Stimulated activated CD8-positive, alpha-beta memory T cell treated with anti-CD3 and anti-CD28 coated beads, Interleukin-15, amount 100 ng/mL, for 4 hours (primary cell): Measurements from ENCODE around the gene TH.
A peak's percentile ranks its signal among the peaks of the same experiment; 100 is the strongest.
"Not testable (repeated sequence)": the region's sequence is repeated elsewhere in the genome, so short reads cannot be mapped to it uniquely, and the experiment has no call there.

Source experiments
- DNase-seq, 2 donors: peaks; one replicate each; pipeline ENCODE4 v3.0.0-alpha.2; 2020; ENCODE audit warnings: low read depth in 2 of 2

TH gene

DNA sequence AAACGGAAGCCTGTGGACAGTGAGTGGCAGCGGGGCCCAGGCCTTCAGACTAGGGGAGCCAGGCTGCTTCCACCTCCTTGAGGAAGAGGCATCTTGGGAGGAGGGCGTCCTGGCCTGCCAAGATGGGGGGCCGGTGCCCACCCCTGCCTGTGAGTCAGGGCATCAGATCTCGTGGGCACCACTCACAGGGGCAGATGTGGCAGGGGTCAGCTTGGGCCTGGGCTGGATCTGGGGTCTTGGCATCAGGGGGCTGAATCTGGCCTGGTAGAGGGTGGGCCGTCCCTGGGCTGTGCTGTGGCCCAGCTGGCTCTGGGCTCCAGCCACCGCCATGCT lies 24.1 kb upstream of the TH start:
- no peak for DNase-seq

DNA sequence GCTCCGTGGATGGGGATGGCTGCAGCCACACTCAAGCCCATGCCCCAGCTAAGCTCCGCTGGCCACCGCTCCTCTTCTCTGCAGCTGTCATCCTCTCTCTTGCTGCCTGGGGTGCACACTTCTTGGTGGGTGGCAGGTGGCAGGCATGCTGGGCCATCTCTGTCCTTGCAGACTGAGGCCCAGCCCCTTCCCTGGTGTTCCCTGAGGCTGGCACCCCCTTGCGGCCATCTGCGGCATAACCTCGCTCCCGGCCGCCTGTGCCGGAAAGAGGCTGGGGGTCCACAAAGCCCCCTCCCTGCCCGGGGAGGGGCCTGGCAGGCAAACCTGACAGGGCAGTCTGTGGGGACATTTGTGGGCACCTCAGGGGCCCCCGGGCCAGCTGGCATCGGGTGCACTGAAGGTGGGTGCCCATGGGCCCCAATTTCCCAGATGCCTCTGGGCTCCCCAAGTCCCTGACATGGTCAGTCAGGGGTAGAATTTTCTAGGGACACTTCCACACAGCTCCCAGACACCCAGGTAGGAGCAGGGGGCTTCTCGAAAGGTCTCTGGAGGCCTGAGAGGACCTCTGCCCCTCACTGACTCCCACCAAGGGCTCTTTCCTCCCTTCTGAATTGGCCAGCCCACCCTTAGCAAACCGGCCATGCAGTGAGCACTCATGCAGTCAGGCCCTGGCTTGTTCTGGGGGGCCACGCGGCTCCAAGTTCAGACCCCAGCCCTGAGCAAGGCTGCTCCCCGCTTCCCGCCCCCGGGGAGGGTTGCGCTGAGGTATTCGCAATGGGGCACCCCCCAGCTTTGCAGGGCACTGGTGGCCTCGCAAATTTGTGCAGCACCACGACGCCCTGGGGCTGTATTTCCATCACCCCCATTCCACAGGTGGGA lies 23.5 kb upstream of the TH start:
- DNase-seq: peak in 1 of 2 donors; percentile 22

DNA sequence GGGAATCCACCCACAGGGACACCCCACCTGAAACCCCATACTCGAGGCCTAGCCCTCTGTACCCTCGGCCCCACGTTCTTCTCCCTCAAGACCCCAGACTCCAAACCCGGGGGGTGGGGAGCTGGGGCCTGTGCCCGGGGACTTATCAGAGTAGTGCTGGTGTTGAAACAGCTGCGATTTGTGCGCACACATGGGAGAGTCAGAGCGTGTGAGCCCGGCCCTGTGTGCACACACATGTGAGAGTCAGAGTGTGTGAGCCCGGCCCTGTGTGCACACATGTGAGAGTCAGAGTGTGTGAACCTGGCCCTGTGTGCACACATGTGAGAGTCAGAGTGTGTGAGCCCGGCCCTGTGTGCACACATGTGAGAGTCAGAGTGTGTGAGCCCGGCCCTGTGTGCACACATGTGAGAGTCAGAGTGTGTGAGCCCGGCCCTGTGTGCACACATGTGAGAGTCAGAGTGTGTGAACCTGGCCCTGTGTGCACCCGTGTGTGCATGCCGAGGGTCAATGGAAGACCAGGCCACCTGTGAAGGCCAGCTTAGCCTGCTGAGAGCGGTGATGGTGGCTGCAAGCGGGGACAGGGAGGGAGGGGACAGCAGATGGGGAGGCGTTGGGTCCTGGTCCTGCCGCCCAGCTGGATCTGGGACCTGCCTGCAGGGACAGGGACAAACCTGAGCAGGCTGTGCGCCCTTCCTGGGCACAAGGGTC lies 22.4 kb upstream of the TH start:
- not testable (repeated sequence) for DNase-seq

DNA sequence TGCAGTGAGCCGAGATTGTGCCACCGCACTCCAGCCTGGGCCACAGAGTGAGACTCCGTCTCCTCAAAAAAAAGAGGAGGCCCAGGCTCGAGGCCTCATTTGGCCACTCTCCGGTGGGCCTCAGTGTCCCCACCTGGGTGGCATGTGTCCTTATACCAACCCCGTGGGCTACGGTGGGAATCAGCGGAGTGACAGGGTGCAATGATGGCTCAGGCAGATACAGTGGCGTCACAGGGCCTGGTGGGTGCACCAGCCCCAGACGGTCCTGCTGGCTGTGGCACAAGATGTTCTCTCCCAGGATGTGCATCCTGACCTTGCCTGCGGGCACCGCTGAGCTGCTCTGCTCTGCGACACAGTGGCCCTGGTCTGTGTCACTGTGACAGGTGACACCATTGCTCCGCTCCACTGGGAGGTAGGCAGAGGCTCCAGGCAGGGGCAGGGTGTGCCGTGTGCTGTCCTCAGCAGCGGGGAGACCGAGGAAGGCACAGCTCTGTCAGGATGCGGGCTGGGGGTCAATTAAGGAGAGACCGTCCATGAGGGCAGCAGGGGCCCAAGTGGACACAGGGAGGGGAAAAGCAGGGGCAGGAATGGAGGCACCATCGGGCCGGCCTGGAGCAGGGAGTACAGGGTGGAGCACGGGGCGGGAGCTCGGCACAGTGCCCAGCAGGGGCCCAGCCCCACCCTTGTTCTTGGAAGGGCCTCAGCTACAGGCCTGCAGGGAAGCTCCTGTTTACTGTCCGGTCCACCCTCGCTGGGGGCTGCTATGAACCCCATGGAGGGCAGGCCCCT lies 21.7 kb upstream of the TH start:
- DNase-seq: no peak

DNA sequence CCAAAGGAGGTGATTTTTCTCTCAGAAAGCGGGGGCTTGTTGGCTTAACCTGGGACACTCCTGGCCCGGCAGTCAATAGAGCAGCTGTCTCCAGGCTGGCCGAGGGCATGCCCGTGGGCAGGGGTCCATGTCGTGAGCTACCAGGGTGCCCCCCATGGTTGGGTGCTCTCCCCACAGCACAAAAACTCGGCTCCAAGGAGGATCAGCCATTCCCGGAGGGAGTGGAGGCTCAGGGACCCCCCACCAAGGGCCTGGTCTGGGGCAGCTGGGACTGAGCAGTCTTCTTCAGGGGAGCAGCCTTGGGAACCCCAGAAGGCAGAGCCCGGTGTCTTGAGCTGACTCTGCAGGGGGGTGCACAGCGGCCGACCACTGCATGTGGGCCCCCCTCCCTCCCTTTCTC lies 20.8 kb upstream of the TH start:
- no peak for DNase-seq

DNA sequence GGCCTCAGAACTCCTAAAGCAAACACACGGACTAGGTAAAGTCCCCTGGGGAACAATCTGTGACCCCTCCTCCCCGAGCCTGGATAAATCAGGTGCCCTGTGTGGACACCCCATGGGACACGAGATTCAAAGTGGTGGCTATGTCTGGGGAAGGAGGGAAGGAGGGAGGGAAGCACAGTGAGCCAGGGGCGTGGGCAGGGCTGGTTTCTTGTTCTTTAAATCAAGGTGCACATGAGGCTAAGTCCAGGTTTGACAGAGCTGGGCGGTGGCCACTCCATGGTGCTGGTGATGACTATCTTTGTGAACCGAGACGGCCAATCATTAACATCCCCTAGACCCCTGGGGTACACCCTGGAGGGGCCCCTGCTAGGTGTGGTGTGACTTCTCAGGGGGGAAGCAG lies 20.3 kb upstream of the TH start:
- no peak for DNase-seq

DNA sequence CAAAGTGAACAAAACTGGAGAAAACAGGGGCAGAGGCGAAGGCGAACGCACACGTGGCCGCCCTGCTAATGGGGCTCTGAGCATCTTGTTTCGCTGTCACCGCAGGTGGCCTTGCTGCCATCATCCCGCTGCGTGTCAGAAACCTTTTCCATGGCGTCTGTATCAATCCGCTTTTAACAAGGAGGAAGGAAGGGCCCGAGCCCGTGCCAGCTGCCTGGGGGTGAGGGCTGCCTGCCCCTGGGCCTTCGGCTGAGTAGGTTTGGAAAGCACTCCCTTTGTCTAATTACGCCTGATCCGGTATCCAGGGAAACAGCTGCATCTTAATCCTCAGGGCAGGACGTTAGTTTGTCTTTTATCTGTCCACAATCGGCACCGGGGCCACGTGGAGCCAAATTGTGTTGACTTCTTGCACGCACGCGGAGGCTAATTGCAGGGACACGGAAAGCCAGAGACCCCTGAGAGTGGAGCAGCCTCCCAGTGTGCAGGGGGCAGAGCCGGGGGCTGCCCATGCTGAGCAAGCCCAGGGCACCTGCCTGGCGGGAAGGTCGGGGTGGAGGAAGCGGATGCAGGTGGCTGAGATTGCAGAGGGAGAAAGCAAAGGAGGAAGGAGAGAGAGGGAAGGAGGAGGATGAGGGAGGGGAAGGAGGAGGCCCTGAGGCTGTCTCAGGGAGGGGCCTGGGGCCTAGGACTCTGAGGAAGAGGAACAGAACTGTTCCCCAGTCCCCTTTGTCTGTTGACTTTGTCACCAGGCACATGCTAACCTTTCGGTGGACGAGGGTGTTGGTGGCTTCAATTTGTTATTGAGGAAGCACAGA lies 19.2 kb upstream of the TH start:
- DNase-seq: no peak

DNA sequence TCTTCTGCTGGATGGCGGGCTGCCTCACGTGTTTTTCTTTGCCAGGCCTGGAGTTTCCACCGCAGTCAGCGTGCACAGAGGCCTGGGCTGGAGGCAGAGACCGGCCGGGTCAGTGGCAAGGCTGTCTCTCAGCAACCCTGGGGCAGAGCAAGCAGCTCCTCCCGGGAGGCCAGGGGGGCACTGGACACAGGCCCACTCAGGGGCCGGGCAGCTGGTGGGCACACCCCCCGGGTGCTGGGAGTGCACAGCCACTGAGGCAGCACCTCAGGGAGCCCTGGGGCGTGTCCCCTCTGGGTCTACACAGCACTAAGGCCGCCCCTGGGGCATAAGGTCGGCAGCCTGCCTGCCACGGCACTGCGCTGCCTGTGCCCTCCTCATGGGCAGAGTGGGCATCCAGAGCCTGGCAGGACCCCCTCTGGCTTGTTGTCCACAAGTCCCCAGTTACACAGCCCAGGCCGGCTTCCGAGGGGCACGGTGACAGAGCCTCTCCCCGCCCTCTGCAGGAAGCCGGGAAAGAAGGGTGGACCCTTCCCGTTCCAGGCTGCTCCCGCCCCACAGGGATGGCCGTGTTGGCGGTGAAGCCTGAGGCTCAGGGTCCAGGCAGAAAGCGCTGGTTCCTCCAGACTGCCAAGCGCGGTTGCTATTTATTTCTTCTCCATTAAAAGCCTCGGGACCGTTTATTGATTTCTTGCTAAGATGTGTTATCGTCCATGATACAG lies 18.5 kb upstream of the TH start:
- no peak for DNase-seq

DNA sequence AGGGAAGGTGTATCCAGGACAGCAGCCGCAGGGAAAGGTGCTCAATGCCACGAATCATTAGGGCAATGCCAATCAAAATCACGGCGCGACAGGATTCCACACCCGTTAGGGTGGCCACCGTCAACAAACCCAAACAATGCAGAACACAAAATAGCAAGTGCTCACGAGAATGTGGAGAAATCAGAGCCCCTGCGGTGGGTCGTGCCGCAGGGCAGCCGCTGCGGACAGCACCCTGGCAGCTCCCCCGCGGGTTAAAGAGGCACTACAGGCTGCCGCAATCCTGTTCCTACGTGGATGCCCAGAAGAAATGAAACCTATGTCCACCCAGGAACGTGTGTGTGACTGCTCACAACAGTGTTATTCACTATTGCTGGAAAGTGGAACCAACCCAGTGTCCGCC lies 17.1 kb upstream of the TH start:
- no peak for DNase-seq

DNA sequence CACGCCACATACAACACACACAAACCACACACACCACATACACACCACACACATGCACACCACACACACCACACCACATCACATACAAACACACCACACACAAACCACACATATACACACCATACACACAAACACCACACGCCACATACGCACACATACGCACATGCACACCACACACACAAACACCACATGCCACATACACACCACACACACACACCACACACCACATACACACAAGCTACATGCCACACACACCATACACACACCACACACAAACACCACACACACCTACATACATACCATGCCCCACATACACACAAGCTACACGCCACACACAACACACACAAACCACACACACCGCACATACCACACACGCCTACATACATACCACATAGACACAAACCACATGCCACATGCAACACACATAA lies 15.7 kb upstream of the TH start:
- DNase-seq: no peak

DNA sequence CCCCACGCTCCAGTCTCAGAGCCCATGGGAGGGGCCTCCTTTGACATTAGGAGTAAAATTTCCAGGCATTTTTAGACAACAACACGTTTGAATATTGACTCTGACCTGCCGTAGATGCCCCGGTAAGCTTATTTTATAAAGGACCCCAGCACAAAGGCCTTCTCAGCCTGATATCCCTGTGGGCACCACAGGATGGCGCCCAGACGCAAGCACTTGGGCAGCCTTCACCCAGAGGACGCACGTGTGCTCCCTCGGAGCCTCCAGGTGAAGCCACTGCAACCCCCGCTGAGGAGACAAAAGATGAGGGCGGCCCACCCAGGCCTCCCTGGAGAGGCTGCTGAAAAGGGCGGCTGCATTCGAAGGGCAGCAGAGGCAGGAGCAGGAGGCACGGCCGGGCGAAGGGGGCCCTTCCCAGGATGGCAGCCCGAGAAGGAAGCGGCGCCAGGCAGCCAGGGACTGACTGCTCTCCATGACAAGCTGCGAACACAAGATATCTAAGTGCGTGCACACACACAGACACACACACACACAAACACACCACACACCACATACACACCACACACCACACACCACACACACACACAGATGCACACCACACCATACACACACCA lies 15.2 kb upstream of the TH start:
- DNase-seq: peak in 1 of 2 donors; percentile 21

DNA sequence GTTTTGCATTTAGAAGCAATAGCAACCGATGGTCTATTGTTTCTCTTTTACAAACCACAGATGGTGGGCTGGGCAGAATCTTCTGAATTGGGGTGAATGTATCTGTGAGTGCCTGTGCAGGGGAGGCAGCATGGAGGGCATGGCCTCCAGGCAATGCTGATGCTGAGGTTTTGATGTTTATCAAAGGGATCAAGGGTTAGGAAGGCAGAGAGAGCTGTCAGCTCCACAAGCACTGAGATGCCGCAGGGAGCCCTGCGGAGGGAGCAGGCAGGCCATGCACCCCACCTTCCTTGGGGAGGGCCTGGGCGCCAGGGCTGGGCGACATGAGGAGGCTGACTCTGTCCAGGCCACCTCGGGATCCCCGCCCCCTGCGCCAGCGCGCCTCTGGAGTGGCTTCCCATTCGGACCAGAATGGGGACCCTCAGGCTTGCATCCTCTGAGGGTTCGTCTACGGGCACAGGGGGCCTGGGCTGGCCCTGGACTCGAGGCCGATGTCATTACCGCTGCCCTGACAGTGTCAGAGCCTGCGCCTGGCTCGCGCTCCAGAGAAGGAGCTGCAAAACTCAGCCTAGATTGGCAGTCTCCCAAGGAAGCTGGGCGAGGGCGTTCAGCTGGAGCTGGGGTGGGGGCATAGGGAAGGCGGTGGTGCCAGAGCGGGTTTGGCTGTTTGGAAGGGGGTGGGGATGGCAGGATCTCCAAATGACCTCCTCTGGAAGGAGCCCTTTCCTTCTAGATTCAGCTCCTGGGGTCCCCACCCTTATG lies 13.9 kb upstream of the TH start:
- no peak for DNase-seq

DNA sequence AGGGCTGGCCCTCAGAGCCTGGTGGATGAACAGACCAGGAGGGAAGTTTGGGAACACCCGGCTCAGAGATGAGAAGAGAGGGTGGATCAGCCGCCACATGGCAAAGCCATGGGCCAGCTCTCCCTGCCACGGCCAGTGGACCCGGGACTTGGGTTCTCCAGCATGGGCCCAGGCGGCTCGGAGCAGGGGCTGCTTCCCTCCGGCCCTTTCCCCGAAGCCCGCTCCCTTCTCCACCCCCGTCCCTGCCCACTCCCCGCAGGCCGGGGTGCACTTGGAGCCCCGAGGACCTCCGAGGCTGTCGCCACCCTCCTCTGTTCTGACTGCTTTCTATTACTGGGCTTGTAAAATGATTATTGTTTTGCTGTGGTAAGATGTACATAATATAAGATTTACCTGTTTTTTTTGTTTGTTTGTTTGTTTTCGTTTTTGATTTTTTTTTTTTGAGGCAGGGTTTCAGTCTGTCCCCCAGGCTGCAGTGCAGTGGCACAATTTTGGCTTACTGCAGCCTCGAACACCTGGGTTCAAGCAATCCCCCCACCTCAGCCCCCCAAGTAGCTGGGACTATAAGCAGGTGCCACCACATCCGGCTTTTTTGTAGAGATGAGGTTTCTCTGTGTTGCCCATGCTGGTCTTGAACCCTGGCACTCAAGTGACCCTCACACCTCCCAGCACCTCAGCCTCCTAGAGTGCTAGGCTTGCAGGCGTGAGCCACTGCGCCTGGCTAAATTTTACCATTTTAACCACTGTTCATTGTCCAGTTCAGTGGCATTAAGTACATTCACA lies 11.3 kb upstream of the TH start:
- DNase-seq: no peak

DNA sequence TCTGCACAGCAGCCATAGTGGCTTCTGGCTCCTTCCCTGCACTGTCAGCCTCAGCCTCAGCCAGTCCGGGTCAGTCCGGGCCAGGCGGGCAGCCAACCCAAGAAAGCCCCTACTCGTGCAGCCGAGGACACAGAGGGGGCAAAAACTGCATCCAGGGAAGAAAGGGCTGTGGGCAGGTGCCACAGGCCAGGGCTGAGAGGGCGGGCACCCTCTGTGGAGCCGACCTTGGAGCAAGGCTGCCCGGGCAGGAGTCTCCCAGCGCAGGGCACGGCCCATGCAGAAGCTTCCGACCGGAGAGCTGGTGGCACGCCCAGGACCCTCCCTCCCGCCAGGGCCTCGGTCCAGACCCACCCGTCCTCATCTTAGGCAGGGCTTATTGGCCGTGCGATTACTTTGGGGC lies 10.5 kb upstream of the TH start:
- DNase-seq: no peak

DNA sequence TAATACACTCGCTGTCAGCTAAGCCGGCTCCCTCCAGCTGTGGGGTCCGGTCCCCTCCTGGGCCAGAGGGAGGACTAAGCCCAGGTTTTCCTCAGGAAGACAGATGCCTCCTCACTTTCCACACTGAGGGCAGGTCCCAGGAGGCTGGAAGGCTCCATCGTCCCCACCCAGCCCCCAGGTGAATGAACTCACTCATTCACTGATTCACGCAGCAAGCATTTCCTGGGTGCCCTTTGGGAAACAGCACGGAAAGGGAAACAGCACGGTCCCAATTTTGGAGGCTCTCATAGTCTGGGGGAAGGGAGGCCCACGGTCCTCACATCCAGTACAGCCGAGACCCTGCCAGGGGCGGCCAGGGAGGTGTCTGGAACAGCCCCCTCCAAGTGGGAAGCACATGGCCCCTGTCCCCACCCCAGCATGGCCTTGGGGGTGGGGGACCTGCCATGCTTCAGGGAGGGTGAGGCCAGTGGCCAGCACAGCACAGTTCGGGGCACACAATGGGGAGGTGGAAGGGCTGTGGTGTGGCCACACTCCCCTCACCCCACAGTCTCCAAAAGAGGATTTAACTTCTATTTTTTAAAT lies 9.3 kb upstream of the TH start:
- no peak for DNase-seq

DNA sequence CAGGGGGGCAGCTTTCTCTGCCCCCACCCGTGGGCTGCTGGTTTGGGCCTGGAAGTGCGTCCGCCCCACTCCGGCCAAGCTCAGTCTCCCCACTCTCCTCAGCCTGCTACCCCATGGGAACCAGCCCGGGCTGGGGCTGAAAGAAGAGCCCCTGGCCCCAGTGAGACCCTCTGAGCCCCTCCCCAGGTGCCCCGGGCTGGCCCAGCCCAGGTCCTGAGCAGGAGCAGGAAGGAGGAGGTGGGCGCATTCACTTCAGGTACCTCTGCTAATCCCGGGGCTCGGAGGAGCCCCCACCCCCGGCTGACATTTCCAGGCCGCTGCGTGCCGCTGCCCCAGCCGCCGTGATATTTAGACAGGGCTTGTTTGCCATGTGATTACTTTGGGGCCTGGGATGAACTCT lies 8.7 kb upstream of the TH start:
- no peak for DNase-seq

DNA sequence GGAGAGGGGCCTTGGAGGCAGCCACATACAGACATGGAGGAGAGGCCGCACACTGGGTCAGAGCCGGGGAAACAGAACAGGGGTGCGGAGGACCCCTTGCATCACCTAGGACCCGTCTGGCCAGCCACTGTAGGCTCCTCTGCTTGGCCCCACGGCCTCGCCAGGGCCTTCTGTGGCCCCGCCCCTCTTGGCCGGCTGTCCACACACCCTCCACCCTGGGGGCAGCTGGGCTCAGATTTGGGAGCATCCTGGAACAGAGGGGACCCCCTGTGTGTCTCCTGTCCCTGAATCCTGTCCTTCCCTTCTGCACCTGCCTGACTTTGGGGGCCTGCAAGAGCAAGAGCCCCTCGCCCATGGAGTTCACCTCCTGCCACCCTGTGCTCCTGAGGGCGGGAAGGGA lies 7.9 kb upstream of the TH start:
- DNase-seq: no peak

DNA sequence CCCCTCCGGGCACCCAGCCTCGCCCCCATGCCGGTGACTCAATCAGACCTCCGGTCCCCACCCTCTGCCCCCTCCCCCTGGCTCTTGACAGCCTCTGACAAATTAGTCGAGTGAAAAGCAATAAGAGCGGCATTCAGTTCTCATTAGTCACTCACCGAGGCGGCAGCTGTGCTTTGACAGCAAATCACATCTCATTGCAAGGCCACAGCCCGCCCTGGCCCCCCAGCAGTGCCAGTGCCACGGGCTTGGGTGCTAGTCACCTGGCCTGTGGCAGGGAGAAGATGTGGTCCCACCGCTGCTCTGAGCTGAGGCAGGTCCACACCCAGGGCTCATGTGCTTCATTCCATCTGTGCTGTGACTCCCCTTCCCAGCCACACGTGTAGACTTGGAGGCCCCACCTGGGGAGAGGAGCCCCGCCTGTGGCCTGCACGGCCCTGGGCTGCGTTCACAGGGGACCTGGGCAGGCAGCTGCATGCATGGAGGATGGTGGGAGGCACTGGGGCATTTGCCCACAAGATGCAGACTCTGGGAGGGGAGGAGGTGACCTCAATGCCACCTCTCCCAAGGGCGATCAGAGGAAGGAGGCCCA lies 7.4 kb upstream of the TH start:
- no peak for DNase-seq
